ENCODE data around the gene ALPP. TPM values are rescaled to one million over a fixed set of nuclear protein-coding genes. Genes with fewer than 3 reads are reported as not detected.

ALPP gene
- total and polyA plus RNA-seq, 2 of the 13 experiments (the other 11 are each of a cell fraction or from before 2014, with no cell fraction given), result not detected

GRCh38 chr2:232420463-232421188 is 42.1 kb downstream of the ALPP start (continued):
- TF ChIP-seq PRDM10 (CRISPR knock-in tag; IDR thresholded peaks at IDR 0.05; ENCODE audit: low read depth), result no peak
- no peak for TF ChIP-seq ZNF225 (CRISPR knock-in tag; IDR thresholded peaks at IDR 0.05)
- TF ChIP-seq, protein P1, sequence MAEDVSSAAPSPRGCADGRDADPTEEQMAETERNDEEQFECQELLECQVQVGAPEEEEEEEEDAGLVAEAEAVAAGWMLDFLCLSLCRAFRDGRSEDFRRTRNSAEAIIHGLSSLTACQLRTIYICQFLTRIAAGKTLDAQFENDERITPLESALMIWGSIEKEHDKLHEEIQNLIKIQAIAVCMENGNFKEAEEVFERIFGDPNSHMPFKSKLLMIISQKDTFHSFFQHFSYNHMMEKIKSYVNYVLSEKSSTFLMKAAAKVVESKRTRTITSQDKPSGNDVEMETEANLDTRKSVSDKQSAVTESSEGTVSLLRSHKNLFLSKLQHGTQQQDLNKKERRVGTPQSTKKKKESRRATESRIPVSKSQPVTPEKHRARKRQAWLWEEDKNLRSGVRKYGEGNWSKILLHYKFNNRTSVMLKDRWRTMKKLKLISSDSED (CRISPR knock-in tag; IDR thresholded peaks at IDR 0.05), result no peak
- no peak for TF ChIP-seq ZNF329 (CRISPR knock-in tag; IDR thresholded peaks at IDR 0.05; ENCODE audit: low read depth)
- TF ChIP-seq MIER3 (CRISPR knock-in tag; IDR thresholded peaks at IDR 0.05; ENCODE audit: borderline replicate concordance), result no peak
- no peak for TF ChIP-seq NFE2 (CRISPR knock-in tag; IDR thresholded peaks at IDR 0.05)
- TF ChIP-seq, protein P2, sequence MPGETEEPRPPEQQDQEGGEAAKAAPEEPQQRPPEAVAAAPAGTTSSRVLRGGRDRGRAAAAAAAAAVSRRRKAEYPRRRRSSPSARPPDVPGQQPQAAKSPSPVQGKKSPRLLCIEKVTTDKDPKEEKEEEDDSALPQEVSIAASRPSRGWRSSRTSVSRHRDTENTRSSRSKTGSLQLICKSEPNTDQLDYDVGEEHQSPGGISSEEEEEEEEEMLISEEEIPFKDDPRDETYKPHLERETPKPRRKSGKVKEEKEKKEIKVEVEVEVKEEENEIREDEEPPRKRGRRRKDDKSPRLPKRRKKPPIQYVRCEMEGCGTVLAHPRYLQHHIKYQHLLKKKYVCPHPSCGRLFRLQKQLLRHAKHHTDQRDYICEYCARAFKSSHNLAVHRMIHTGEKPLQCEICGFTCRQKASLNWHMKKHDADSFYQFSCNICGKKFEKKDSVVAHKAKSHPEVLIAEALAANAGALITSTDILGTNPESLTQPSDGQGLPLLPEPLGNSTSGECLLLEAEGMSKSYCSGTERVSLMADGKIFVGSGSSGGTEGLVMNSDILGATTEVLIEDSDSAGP (CRISPR knock-in tag; IDR thresholded peaks at IDR 0.05; ENCODE audit: borderline replicate concordance), result peak; percentile 57; the same call in 1 of the 2 replicates
- peak; percentile 78 for TF ChIP-seq GABPB1 (CRISPR knock-in tag; IDR thresholded peaks at IDR 0.05)
- no peak for TF ChIP-seq GMEB1 (CRISPR knock-in tag; IDR thresholded peaks at IDR 0.05; ENCODE audit: borderline replicate concordance)
- TF ChIP-seq EEA1 (CRISPR knock-in tag; IDR thresholded peaks at IDR 0.05; ENCODE audit: borderline replicate concordance), result 0 out of 2 replicates have a peak, but pooled peaks have one; percentile 24
- peak; percentile 44; the same call in 1 of the 2 replicates for TF ChIP-seq ZNF768 (CRISPR knock-in tag; IDR thresholded peaks at IDR 0.05)
- TF ChIP-seq, protein P3, sequence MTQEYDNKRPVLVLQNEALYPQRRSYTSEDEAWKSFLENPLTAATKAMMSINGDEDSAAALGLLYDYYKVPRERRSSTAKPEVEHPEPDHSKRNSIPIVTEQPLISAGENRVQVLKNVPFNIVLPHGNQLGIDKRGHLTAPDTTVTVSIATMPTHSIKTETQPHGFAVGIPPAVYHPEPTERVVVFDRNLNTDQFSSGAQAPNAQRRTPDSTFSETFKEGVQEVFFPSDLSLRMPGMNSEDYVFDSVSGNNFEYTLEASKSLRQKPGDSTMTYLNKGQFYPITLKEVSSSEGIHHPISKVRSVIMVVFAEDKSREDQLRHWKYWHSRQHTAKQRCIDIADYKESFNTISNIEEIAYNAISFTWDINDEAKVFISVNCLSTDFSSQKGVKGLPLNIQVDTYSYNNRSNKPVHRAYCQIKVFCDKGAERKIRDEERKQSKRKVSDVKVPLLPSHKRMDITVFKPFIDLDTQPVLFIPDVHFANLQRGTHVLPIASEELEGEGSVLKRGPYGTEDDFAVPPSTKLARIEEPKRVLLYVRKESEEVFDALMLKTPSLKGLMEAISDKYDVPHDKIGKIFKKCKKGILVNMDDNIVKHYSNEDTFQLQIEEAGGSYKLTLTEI (CRISPR knock-in tag; conservative IDR thresholded peaks at IDR 0.05), result no peak
- TF ChIP-seq ZFP41 (CRISPR knock-in tag; IDR thresholded peaks at IDR 0.05; ENCODE audit: borderline replicate concordance), result no peak
